ENCODE measurements around the gene HCRT.
"Not testable (repeated sequence)": the region's sequence is repeated elsewhere in the genome, so short reads cannot be mapped to it uniquely, and the experiment has no call there.

HCRT gene

GRCh38 chr17:42197564-42198156 is 12.4 kb upstream of the HCRT start:
- no peak for DNase-seq (ENCODE audit: low spot score)

- DNase-seq (ENCODE audit: low spot score): peak; percentile 96
Observed at GRCh38 chr17:42193969-42194899, 9.0 kb upstream of the HCRT start, which contains the start of gene GHDC. TSS of gene GHDC (minus strand) at chr17:42194494. CDS start at chr17:42193581, 913 bp downstream.

DNA sequence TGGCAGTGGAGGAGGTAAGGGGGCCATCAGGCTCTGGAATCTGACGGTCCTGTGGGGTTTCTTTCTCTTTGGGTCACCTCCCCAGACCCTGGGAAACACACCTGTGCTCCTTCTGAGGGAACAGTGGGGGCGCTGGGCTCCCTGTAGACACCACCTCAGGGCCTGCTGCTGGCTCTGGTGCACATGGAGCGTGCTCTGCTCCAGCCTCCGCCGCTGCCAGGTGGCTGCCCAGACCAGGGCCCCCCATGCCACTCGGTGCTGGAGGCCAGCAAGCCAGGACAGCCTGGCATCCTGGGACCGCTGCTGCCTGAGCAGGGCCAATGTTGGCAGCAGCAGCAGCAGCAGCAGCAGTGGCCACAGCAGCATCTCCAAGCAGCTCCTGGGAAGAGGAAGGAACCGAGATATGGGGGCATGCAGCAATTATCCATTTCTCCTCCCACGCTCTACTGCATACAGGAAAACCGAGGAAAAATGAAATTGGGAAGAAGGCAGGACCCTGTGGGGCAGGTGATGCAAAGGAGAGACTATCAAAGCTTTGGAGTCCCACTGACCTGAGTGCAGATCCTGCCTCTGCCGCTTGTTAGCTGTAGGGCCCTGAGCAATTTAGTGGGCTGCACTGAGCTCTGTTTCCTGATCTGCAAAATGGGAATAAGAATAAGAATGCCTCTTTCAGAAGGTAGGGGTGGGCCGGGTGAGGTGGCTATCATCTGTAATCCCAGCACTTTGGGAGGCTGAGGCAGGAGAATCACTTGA is 8.1 kb upstream of the HCRT start:
- DNase-seq (ENCODE audit: low spot score): peak; percentile 44

- DNase-seq (ENCODE audit: low spot score): no peak
Observed at GRCh38 chr17:42192189-42193126, 7.2 kb upstream of the HCRT start.

GRCh38 chr17:42191275-42191608 is 6.0 kb upstream of the HCRT start:
- DNase-seq (ENCODE audit: low spot score): no peak

DNA sequence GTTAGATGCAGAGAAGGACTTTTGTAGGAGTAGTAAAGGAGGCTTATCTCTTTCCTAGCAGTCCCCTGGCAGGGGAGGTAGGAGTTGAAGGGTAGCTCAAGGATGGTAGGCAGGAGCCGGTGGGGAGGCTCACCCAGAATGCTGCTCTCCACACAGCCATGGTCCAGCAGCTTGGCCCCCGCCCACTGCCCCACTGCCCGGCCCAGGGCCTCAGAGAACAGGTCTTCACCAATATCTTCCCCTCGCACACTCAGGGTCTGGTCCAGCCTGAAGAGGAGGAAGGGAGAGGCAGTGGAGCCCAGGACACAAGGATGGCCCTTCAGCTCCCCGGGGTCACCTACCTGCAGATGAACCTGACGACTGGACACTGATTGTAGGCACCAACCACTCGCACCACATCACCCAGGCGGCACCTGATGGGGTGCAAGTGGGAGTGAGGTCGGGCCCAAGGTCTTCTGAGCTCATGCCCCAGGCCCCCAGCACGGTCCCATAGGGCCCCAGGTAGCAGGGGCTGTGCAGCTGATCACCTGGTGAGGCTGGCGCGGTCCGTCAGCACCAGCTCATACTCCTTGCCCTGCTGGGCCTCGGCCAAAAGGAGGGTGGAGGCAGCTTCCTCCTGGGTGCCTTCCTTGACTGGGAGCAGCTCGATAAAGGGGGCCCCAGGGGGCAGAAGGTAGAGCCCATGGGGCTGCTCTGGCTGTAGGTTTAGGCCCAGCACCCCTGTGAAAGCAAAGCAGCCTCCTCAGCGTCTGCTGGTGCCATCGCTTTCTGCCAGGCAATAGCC is 5.4 kb upstream of the HCRT start:
- DNase-seq (ENCODE audit: low spot score): no peak

GRCh38 chr17:42189651-42189965 is 4.4 kb upstream of the HCRT start:
- DNase-seq (ENCODE audit: low spot score): no peak

DNA sequence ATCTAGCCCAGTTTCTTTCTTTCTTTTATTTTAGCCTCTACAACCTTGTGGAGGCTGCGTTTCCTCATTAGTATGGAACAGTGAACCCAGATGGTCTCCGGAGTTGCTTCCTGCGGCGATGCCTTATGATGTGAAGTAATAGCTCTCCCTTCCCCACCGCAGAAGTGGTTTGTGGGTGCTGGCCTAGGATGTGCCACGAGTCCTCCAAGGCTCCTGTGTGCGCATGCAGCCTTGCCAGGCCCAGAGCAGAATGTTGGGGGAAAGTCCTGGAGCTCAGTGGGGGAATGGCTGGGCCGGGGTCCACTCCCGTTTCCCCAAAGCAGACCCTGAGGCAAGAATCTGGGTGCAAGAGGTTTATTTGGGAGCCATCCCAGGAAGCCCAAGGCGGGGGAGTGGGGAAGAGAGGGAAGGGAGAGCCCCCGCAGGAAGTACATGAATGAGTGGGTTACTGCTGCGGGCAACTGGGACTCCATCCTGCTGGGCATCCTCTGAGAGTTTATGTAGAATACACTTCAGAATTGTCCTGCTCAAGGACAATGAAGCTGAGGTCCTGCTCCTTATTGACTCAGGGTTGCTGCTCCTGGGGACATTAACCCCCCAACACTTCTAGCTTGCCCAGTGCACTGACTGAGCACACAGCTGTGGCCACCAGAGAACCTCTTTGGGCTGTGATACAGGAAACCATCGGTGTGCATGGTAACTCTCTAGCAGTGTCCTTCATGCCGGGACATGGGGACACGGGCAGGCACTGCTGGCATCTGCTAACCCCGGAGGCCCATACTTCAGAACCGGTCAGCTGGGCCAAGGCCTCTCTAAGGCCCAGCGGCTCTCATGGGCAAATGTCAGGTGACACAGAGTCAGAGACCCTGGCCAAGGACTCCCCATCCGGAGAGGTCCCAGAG is 3.7 kb upstream of the HCRT start:
- no peak for DNase-seq (ENCODE audit: low spot score)

DNA sequence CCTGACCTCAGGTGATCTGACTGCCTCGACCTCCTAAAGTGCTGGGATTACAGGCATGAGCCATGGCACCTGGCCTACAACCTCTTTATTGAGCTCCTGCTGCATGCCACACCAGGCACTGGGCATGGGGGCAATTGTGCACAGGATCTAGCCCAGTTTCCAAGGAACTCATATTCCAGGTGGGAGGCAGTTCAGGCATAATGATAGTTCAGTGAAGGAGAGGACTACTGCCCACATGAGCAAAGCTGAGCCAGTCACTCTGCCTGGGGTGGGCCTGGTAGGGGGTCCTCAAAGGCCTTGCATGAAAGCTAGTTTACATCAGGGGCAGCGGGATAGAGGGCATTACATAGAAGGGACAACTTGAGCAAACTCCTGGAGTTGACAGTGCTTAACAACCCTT is 2.6 kb upstream of the HCRT start:
- no peak for DNase-seq (ENCODE audit: low spot score)

- not testable (repeated sequence) for DNase-seq (ENCODE audit: low spot score)
Observed at GRCh38 chr17:42186191-42186590, 939 bp upstream of the HCRT start.

DNA sequence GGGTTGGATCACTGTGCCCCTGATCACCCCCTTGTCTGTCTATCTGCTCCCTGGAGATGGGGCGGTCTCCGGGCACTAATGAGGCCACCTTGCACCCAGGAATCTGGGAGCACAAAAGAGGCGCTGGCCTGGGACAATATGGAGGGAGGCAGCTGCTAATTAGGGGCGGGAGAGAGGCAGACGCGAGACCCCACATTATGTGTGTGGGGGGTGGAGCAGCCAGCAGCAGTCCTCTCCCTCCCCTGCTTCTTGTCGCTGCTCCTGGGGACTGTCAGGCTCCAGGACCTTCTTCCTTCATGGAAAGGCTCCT is 324 bp upstream of the HCRT start:
- no peak for DNase-seq (ENCODE audit: low spot score)

GRCh38 chr17:42183741-42184711 is 1.2 kb downstream of the HCRT start:
- peak; percentile 99 for DNase-seq (ENCODE audit: low spot score)

- DNase-seq (ENCODE audit: low spot score): no peak
Observed at GRCh38 chr17:42182927-42183734, 2.1 kb downstream of the HCRT start.

DNA sequence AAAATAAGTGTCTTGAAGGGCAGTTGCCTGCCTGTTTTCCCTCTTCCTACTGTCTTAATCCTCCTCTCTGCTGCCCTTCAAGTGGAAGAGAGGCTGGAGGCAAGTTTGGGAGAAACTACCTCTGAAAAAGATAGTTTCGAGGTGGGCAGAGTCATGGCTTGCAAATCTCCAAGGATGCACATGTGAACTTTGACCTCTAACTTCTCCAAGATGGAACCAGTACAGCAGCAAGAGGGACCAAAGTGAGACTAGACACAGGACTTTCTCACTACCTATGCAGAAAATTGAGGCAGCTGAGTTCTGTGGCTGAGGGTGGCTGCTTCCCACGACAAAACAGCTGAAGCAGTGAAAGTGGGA is 3.4 kb downstream of the HCRT start:
- DNase-seq (ENCODE audit: low spot score): no peak

DNA sequence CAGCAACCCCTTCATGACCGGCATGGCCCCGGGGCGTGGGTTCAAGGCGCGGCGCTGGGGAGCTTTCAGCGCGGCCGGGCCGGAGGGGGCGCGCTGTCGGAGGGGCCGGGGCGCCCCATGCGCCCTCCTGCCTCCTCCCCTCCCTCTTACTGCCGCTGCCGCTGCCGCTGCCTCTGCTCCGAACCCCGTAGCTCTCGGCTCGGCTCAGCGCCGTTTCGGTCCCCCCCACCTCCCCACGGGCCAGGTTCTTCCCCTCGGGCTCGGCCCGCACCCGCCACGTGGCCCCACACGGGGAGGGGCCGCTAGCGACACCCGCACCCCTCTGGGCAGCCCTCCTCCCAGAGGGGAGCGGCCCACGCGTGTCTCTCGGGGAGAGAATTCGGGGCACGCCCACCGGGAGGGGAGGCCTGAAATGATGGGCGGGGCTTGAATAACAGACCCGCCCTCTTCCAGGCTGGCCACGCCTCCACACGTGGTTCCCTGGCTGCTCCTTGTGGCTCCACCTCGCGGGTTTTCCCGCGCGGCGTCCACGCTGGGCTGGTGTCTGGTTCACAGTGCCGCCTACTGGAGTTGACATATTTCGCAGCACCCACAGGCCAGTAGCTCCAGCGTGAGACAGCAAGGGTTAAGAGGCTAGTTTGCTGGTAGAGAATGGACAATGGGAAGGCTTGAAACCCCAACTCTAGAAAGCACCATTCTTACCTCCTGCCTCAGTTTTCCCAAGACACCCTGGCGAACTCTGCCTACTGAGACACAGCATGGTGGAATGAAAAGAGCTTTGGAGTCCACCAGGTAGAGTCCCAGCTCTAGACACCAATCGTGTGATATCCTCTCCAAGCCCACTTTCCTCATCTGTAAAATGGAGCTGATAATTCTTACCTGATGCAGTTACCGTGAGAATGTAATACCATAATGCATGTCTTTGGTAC is 4.1 kb downstream of the HCRT start, which contains the start of gene KCNH4:
Gene KCNH4, minus strand, starts transcription at position 221 of the 929 bp plus-strand sequence. Its CDS starts 197 bp downstream, at position 24.
- peak; percentile 99 for DNase-seq (ENCODE audit: low spot score)

DNA sequence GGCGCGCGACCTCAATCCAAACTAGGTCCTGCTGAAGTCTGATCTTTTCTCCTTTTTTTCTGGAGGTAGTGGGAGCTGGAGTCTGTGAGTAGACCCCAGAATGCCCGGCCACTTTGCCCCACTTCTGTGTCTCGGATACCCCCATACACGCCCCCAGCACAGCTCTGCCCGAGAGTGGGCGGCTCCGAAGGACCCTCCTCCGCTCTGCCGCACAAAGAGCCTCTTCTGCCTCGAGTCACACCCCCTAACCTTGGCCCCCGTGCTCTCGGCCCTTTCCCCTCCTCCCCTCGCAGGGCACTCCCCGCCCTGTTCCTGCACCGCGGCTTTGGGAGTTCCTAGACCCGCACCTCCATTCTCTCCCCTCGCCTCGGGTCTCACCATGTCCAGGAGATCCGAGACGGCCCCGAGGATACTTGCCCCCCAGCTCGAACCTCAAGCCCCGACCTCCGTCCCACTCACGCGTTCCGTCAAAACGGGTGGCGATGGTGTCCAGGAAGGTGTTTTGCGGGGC is 4.8 kb downstream of the HCRT start:
- DNase-seq (ENCODE audit: low spot score): peak; percentile 58
